Testis (tissue), 2 donors: Measurements from ENCODE around the gene PPIL1.

Experiments used
- POLR2A ChIP-seq: fragments of 450-650 bp; IDR thresholded peaks from one replicate; pipeline ENCODE4 v1.6.1; 2017; ENCODE audit warnings: antibody characterized with exemption, mild to moderate bottlenecking, moderate library complexity
- TF ChIP-seq, protein P1 (sequence below), 3 experiments: fragments of 450-650 bp in 2 of 3; fragments of 200-600 bp in 1 of 3; sonication (generic) in 1 of 3; IDR thresholded peaks; one replicate each; pipeline ENCODE4 v1.5.1; 2016 to 2019; ENCODE audit warnings: antibody characterized with exemption in 3 of 3, mild to moderate bottlenecking in 2 of 3, moderate library complexity in 1 of 3

DNA sequence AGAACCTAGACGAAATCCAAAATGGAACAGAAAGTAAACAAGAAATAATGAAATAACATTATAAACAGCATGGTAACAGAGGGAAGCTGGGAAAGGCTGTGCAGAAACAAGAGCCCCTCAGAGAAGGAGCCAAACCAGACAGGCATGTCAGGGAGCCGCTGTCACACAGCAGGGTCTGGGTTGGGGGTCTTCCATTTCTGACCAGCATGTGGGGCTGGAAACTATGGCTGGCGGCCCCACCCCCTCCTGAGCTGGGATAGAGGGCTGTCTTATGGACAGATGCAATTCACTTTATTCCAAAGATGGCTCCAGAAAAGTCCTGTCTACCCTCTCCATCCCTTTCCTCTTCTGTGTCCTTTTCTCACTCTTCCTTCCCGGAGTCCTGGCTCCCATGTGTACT is 38.5 kb upstream of the PPIL1 start:
- TF ChIP-seq, protein P1, sequence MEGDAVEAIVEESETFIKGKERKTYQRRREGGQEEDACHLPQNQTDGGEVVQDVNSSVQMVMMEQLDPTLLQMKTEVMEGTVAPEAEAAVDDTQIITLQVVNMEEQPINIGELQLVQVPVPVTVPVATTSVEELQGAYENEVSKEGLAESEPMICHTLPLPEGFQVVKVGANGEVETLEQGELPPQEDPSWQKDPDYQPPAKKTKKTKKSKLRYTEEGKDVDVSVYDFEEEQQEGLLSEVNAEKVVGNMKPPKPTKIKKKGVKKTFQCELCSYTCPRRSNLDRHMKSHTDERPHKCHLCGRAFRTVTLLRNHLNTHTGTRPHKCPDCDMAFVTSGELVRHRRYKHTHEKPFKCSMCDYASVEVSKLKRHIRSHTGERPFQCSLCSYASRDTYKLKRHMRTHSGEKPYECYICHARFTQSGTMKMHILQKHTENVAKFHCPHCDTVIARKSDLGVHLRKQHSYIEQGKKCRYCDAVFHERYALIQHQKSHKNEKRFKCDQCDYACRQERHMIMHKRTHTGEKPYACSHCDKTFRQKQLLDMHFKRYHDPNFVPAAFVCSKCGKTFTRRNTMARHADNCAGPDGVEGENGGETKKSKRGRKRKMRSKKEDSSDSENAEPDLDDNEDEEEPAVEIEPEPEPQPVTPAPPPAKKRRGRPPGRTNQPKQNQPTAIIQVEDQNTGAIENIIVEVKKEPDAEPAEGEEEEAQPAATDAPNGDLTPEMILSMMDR (IDR thresholded peaks at IDR 0.05), result no peak
- TF ChIP-seq POLR2A, result no peak
